Retinal pigment epithelial cell (primary cell): Measurements from ENCODE around the gene FGF14.

Experiments
- DNase-seq: peaks from one replicate; pipeline ENCODE4 v3.0.0-alpha.2; 2010; ENCODE audit warnings: low read depth
- H3K4me3 ChIP-seq: 2 replicates; pipeline ENCODE4 v1.5.1; 2011; ENCODE audit warnings: mild to moderate bottlenecking, low read length, control low read depth, moderate library complexity
- TF ChIP-seq, protein P1 (sequence below): conservative IDR thresholded peaks from 2 replicates; pipeline ENCODE4 v1.5.1; 2011; ENCODE audit warnings: low read depth, low read length, control low read depth, inconsistent platforms

The FGF14 gene

DNA sequence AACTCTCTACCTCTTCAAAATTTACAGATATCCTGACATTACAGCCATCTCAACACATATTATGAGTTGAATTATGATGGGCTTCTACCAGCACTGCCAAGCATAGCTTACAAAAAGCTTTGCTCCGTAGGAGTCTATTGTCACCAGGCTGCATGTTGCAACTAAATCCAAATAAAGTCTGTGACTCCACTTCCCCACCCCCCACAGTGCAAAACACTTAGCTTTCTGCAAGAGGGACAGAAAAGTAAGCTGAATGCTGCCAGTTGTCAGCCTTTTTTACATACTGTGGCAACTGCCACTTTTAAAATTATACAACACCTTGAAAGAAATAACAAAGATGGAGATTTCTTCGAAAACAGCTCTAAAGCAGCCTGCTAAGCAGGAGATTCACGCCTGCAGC, 189.1 kb downstream of the FGF14 start:
- TF ChIP-seq, protein P1, sequence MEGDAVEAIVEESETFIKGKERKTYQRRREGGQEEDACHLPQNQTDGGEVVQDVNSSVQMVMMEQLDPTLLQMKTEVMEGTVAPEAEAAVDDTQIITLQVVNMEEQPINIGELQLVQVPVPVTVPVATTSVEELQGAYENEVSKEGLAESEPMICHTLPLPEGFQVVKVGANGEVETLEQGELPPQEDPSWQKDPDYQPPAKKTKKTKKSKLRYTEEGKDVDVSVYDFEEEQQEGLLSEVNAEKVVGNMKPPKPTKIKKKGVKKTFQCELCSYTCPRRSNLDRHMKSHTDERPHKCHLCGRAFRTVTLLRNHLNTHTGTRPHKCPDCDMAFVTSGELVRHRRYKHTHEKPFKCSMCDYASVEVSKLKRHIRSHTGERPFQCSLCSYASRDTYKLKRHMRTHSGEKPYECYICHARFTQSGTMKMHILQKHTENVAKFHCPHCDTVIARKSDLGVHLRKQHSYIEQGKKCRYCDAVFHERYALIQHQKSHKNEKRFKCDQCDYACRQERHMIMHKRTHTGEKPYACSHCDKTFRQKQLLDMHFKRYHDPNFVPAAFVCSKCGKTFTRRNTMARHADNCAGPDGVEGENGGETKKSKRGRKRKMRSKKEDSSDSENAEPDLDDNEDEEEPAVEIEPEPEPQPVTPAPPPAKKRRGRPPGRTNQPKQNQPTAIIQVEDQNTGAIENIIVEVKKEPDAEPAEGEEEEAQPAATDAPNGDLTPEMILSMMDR: no peak

DNA sequence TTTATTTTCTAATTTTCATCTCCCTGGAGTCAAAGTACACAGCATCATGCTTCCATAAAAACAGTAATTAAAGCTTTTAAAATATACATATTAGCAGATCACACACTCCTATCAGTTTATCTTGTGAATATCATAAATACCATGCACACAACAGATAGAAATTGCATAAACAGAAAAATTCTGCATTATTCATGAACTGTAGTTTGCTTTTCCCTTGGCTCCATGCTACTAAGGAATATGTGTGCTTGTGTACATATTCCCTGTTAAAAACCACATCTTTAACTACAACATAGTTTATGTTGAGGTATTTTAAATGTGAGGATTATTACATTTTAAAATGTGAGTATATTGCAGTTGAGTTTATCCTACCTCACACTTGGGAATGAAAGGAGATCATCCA, 193.5 kb downstream of the FGF14 start:
- no peak overlapping the region for H3K4me3 ChIP-seq
- TF ChIP-seq, protein P1: no peak
- DNase-seq: no peak

More for the DNA sequence above, 189.1 kb downstream of the FGF14 start:
- H3K4me3 ChIP-seq: no peak overlapping the region
- DNase-seq: no peak

DNA sequence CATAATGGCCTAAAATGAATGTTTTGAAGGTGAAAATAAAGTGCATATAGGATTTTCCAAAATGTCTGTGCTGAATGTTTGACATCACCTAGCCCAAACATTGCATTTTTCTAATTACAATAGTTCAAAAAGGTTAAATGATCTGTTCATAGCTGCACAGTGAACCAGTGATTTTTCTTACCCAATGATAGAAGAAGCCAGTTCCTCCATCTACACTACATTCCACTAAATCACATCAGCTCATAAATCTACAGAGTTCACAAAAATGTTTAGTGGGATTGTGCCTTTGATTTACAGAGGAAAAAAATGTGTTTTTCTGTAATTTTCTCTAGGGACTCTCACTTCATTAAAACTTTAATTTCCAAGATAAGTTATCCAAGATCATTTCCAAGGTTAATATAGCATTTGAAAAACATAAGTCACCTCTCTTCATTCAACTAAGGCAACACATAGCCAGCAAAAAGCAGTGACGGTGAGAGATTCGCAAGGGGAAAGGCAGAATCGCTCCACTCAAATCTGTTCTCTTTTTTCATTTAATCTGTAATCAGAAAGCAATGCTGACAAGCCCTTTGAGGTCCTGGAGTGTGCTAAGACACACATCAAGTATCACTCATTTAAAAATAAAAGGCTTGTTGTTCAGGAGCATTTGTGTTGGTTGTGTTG, 194.0 kb downstream of the FGF14 start:
- TF ChIP-seq, protein P1: no peak
- DNase-seq: no peak
- no peak overlapping the region for H3K4me3 ChIP-seq

DNA sequence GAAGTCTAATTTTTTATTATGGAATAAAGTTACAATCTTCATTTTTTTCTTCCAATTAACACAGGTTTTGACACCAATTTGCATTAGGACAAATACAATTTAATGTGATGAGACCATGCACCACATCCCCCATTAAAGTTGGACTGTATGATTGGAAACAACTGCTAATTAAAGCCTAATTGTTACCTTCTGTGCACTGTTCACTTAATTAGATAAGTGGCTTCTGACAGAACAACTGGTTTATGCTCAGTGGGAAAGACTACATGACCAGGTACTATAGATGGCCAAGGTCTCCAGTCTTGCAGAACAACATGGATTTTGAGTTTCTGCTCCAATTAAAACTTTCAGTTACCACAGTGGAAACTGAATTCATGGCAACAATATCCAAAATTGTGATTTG, 198.1 kb downstream of the FGF14 start:
- no peak for DNase-seq
- TF ChIP-seq, protein P1: no peak
- H3K4me3 ChIP-seq: no peak overlapping the region

DNA sequence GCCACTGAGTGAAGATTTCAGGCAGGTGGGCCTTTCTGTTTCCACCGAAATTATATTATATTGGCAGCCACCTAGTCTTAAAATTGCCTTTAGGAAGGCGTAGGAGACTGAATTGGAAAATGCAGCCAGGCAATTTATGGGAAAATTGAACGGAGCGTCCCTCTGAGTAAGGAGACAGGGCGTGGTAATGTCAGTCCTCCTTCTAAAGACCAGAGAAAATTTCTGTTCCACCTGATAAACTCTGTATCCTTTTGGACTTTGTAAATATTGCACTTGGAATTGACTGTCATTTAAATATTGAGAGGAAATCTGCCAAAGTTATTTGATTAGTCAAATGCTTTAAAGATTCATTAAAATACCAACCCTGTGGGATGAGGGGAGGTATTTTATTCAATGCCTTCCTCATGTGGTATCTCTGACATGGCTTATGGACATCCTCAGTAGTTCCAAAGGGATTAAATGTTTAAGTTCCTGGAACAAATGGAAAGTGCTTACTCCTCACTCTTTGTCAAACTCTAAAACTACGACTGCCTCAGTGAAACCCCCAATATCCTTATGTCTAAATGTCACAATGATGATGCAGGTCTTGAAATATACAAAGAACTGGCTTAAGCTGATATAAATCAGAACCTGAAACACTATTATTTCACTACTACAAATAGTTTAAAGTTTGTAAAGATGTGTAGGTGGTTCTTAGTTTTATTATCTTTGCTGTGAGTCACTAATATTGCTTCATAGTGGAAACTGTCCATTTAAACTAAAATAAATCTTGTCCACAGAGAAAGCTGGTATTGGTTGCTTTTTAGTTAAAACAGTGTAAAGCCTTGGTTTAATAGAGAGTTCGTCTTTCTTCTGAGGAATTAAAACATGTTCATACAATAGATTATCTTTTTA, 203.2 kb downstream of the FGF14 start:
- TF ChIP-seq, protein P1: no peak
- DNase-seq: no peak

DNA sequence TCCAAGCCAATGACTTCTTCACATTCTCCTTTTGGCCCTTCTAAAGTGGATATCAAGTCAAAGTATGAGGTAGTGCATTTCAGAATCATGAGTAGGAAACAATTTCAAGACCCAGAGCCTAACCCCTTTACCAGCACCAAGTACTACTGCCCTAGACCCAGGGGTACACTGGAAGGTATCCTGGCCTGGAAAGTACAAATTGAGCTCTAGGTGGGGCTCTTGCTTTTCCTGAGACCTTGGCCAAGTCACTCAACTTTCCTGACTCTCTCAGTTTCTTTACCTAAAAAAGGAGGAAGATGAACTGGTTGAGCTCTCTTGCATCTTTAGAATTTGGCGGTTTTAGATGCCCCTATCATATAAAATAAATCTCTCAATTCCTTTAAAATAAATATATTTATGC, 204.7 kb downstream of the FGF14 start:
- H3K4me3 ChIP-seq: no peak overlapping the region
- TF ChIP-seq, protein P1: peak; percentile 54
- no peak for DNase-seq

More for the DNA sequence above, 203.2 kb downstream of the FGF14 start:
- H3K4me3 ChIP-seq: no peak overlapping the region
